ENCODE data around the gene UBL4A. TPM values are rescaled to one million over a fixed set of nuclear protein-coding genes. Genes with fewer than 3 reads are reported as not detected.
A peak's percentile ranks its signal among the peaks of the same experiment; 100 is the strongest.

Gene UBL4A
- total RNA-seq, 1 donor from 2014 or later, result 30.2 TPM

GRCh38 chrX:154436983-154437752, 49.2 kb downstream of the UBL4A start, which contains the start of gene GDI1:
Gene GDI1, plus strand, starts transcription at chrX:154437154. Its CDS starts 101 bp downstream, at chrX:154437255.
- no peak for DNase-seq (ENCODE audit: extremely low spot score in 2 of 2)
- H3K4me3 ChIP-seq, result peak within 1 kb of the TSS; percentile 58 to 74
- H3K36me3 ChIP-seq, result peaks cover 0 to 13% of the 10 kb centered on the region in 2 donors
- H3K27ac ChIP-seq, result peak within 1 kb of the TSS; percentile 91
- no peaks in the 10 kb centered on the region for H3K27me3 ChIP-seq
- peaks cover 16% of the 10 kb centered on the region for H3K4me1 ChIP-seq
- peak in 1 of 2 donors; percentile 57 for TF ChIP-seq POLR2A (IDR thresholded peaks at IDR 0.05)
- peak in 1 of 2 donors; percentile 73 for TF ChIP-seq POLR2AphosphoS5 (IDR thresholded peaks at IDR 0.05; ENCODE audit: insufficient read depth in 1 of 2, low read depth in 1 of 2)
- TF ChIP-seq, protein P1, sequence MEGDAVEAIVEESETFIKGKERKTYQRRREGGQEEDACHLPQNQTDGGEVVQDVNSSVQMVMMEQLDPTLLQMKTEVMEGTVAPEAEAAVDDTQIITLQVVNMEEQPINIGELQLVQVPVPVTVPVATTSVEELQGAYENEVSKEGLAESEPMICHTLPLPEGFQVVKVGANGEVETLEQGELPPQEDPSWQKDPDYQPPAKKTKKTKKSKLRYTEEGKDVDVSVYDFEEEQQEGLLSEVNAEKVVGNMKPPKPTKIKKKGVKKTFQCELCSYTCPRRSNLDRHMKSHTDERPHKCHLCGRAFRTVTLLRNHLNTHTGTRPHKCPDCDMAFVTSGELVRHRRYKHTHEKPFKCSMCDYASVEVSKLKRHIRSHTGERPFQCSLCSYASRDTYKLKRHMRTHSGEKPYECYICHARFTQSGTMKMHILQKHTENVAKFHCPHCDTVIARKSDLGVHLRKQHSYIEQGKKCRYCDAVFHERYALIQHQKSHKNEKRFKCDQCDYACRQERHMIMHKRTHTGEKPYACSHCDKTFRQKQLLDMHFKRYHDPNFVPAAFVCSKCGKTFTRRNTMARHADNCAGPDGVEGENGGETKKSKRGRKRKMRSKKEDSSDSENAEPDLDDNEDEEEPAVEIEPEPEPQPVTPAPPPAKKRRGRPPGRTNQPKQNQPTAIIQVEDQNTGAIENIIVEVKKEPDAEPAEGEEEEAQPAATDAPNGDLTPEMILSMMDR (IDR thresholded peaks at IDR 0.05), result no peak
- H3K9me3 ChIP-seq, result no peaks in the 10 kb centered on the region
- intact Hi-C loops (cut with DNase I), result no loop called here

GRCh38 chrX:154436374-154436982, 49.9 kb downstream of the UBL4A start:
- Histone ChIP-seq H3K36me3 (peaks cover 0 to 11% of the 10 kb centered on the region in 2 donors), H3K4me3 (peak overlapping the region; percentile 58 to 74), H3K27ac (peak overlapping the region; percentile 91), H3K27me3 (no peaks in the 10 kb centered on the region), H3K4me1 (peaks cover 16% of the 10 kb centered on the region), H3K9me3 (no peaks in the 10 kb centered on the region)
- intact Hi-C loops (cut with DNase I), result no loop called here
- DNase-seq (ENCODE audit: extremely low spot score in 2 of 2), result no peak
- peak in 1 of 2 donors; percentile 13 for TF ChIP-seq POLR2AphosphoS5 (IDR thresholded peaks at IDR 0.05; ENCODE audit: insufficient read depth in 1 of 2, low read depth in 1 of 2)
- no peak for TF ChIP-seq POLR2A (IDR thresholded peaks at IDR 0.05)

- no peak overlapping the region for H3K4me3 ChIP-seq
- TF ChIP-seq, protein P1 (IDR thresholded peaks at IDR 0.05), result no peak
- TF ChIP-seq POLR2AphosphoS5 (IDR thresholded peaks at IDR 0.05; ENCODE audit: insufficient read depth in 1 of 2, low read depth in 1 of 2) (no peak), POLR2A (IDR thresholded peaks at IDR 0.05) (no peak)
- no peaks in the 10 kb centered on the region for H3K9me3 ChIP-seq
- H3K27ac ChIP-seq, result no peak overlapping the region
- peaks cover 0 to 11% of the 10 kb centered on the region in 2 donors for H3K36me3 ChIP-seq
- H3K27me3 ChIP-seq, result no peaks in the 10 kb centered on the region
- no peak for DNase-seq (ENCODE audit: extremely low spot score in 2 of 2)
- H3K4me1 ChIP-seq, result peaks cover 16% of the 10 kb centered on the region
- intact Hi-C loops (cut with DNase I), result no loop called here
Observed at GRCh38 chrX:154435171-154435733, 51.2 kb downstream of the UBL4A start.

GRCh38 chrX:154434394-154435168, 51.8 kb downstream of the UBL4A start:
- no peak overlapping the region for H3K27ac ChIP-seq
- no peak for DNase-seq (ENCODE audit: extremely low spot score in 2 of 2)
- TF ChIP-seq POLR2A (IDR thresholded peaks at IDR 0.05) (no peak), POLR2AphosphoS5 (IDR thresholded peaks at IDR 0.05; ENCODE audit: insufficient read depth in 1 of 2, low read depth in 1 of 2) (no peak)
- no peaks in the 10 kb centered on the region for H3K27me3 ChIP-seq
- H3K36me3 ChIP-seq, result peaks cover 0 to 11% of the 10 kb centered on the region in 2 donors
- H3K4me1 ChIP-seq, result peaks cover 16% of the 10 kb centered on the region
- H3K9me3 ChIP-seq, result no peaks in the 10 kb centered on the region
- intact Hi-C loops (cut with DNase I), result no loop called here
- H3K4me3 ChIP-seq, result no peak overlapping the region

Small RNA genes lying within 50 kb of the gene (microRNA-seq; reads per million reads assigned to microRNA genes)
- gene MIR6858 (ENCODE audit: borderline number of aligned reads, borderline replicate concordance), result 7.7 reads per million, percentile 17 among the genes with 10 or more reads in this experiment

Small RNA genes lying within 50 kb of the gene (small RNA-seq; reads per million reads assigned to genes)
- gene MIR6858 (not detected), gene RN7SL697P (not detected)

Other genes starting within 250 kb of the UBL4A start
- gene OPN1MW3, start 229.0 kb downstream of the UBL4A start, total RNA-seq, result not detected
- gene TEX28, start 191.5 kb downstream of the UBL4A start, total RNA-seq, result not detected
- gene TKTL1, start 190.8 kb downstream of the UBL4A start, total RNA-seq, result not detected
- 1,247 TPM for gene FLNA, start 112.0 kb downstream of the UBL4A start, total RNA-seq
- 59.2 TPM for gene EMD, start 107.3 kb downstream of the UBL4A start, total RNA-seq
- 3,948 TPM for gene RPL10, start 88.2 kb downstream of the UBL4A start, total RNA-seq
- gene DNASE1L1, start 77.4 kb downstream of the UBL4A start, total RNA-seq, result 52.1 TPM
- 59.2 TPM for gene TAFAZZIN, start 75.1 kb downstream of the UBL4A start, total RNA-seq
- 54.5 TPM for gene ATP6AP1, start 57.9 kb downstream of the UBL4A start, total RNA-seq
- gene GDI1, start 49.5 kb downstream of the UBL4A start, total RNA-seq, result 116 TPM
- 33.6 TPM for gene FAM50A, start 42.5 kb downstream of the UBL4A start, total RNA-seq
- 20.1 TPM for gene PLXNA3, start 28.3 kb downstream of the UBL4A start, total RNA-seq
- gene LAGE3, start 7.3 kb downstream of the UBL4A start, total RNA-seq, result 27.7 TPM
- gene SLC10A3, start 4.0 kb upstream of the UBL4A start, total RNA-seq, result 28.2 TPM
- gene FAM3A, start 29.6 kb upstream of the UBL4A start, total RNA-seq, result 59.9 TPM
- 86.4 TPM for gene G6PD, start 60.2 kb upstream of the UBL4A start, total RNA-seq
- 11.8 TPM for gene IKBKG, start 61.0 kb upstream of the UBL4A start, total RNA-seq
- not detected for gene CTAG1A, start 98.5 kb upstream of the UBL4A start, total RNA-seq
- not detected for gene CTAG1B, start 132.7 kb upstream of the UBL4A start, total RNA-seq
- not detected for gene CTAG2, start 167.0 kb upstream of the UBL4A start, total RNA-seq